Measurements from ENCODE around the gene EFCAB10. TPM values are rescaled to one million over a fixed set of nuclear protein-coding genes. Genes with fewer than 3 reads are reported as not detected.

EFCAB10 gene
- total and polyA plus RNA-seq, 2 of the 13 experiments (the other 11 are each of a cell fraction or from before 2014, with no cell fraction given) = 0.40 TPM; not detected in 1

DNA sequence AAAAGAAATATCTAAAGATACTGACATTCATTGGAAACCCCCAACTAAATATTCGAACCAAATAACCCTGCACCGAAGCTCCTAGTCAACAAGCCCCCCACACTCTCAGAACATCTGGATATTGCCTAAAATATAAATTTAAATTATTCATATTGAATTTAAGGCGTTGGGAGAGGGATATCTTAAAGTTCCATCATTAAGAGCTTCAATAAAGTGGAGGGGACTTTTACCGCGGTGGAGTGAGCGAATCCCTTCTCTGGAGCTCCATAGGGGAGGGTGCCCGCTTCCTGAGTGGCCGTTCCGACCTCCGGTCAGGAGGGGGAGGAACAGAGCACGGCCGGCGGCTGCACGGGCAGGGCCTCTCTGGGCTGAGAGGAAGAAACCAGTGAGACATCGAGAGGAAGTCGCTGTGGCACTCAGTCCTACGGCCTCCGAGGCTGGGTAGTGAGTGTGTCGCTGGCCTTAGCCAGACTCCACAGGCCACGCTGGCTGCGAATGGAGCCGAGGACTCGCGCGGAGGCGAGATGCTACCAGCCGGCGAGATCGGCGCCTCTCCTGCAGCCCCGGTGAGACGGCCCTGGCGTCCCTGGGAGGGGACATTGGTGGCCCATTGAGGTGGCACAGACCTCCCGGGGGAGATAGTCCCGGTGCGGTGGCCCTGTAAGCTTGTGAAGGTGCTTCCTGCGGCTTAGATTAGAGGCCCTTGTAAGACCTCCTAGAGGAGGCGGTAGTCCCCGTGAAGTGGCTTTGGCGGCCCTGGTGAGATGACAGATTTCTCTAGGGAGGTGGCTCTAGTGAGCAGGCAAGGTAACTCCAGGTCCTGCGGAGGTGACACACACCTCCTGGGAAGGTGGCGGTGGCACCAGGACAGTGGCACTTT is 49.3 kb downstream of the EFCAB10 start, which contains the start of gene RINT1 (continued):
- TF ChIP-seq, protein P1, sequence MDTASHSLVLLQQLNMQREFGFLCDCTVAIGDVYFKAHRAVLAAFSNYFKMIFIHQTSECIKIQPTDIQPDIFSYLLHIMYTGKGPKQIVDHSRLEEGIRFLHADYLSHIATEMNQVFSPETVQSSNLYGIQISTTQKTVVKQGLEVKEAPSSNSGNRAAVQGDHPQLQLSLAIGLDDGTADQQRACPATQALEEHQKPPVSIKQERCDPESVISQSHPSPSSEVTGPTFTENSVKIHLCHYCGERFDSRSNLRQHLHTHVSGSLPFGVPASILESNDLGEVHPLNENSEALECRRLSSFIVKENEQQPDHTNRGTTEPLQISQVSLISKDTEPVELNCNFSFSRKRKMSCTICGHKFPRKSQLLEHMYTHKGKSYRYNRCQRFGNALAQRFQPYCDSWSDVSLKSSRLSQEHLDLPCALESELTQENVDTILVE (CRISPR knock-in tag; IDR thresholded peaks at IDR 0.05) = peak; percentile 83
- TF ChIP-seq HNRNPLL (IDR thresholded peaks at IDR 0.05; ENCODE audit: low read depth, low read length, poor library complexity, severe bottlenecking) = peak; percentile 65
- TF ChIP-seq TOPORS (CRISPR knock-in tag; IDR thresholded peaks at IDR 0.05) = no peak
- TF ChIP-seq, protein P2, sequence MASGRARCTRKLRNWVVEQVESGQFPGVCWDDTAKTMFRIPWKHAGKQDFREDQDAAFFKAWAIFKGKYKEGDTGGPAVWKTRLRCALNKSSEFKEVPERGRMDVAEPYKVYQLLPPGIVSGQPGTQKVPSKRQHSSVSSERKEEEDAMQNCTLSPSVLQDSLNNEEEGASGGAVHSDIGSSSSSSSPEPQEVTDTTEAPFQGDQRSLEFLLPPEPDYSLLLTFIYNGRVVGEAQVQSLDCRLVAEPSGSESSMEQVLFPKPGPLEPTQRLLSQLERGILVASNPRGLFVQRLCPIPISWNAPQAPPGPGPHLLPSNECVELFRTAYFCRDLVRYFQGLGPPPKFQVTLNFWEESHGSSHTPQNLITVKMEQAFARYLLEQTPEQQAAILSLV (CRISPR knock-in tag; IDR thresholded peaks at IDR 0.05; ENCODE audit: borderline replicate concordance) = peak; percentile 85; the same call in 1 of the 2 replicates
- TF ChIP-seq FIP1L1 (IDR thresholded peaks at IDR 0.05; ENCODE audit: borderline replicate concordance, insufficient read depth, low read depth, low read length) = peak; percentile 78; the same call in 1 of the 2 replicates
- peak; percentile 98 for TF ChIP-seq POGZ (CRISPR knock-in tag; IDR thresholded peaks at IDR 0.05)
- no peak for TF ChIP-seq MZF1 (CRISPR knock-in tag; IDR thresholded peaks at IDR 0.05; ENCODE audit: borderline replicate concordance)
- peak; percentile 69; the same call in 1 of the 2 replicates for TF ChIP-seq MTF2 (CRISPR knock-in tag; IDR thresholded peaks at IDR 0.05; ENCODE audit: borderline replicate concordance)
- peak; percentile 90 for TF ChIP-seq ZNF501 (CRISPR knock-in tag; IDR thresholded peaks at IDR 0.05)
- TF ChIP-seq TAF1 (CRISPR knock-in tag; IDR thresholded peaks at IDR 0.05) = peak; percentile 99
- TF ChIP-seq, protein P3, sequence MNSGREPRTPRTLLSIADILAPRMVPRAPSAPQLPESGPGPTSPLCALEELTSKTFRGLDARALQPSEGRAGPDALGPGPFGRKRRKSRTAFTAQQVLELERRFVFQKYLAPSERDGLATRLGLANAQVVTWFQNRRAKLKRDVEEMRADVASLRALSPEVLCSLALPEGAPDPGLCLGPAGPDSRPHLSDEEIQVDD (CRISPR knock-in tag; IDR thresholded peaks at IDR 0.05; ENCODE audit: borderline replicate concordance) = no peak
- TF ChIP-seq, protein P4, sequence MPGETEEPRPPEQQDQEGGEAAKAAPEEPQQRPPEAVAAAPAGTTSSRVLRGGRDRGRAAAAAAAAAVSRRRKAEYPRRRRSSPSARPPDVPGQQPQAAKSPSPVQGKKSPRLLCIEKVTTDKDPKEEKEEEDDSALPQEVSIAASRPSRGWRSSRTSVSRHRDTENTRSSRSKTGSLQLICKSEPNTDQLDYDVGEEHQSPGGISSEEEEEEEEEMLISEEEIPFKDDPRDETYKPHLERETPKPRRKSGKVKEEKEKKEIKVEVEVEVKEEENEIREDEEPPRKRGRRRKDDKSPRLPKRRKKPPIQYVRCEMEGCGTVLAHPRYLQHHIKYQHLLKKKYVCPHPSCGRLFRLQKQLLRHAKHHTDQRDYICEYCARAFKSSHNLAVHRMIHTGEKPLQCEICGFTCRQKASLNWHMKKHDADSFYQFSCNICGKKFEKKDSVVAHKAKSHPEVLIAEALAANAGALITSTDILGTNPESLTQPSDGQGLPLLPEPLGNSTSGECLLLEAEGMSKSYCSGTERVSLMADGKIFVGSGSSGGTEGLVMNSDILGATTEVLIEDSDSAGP (CRISPR knock-in tag; IDR thresholded peaks at IDR 0.05; ENCODE audit: borderline replicate concordance) = peak; percentile 89
- TF ChIP-seq HNRNPUL1 (IDR thresholded peaks at IDR 0.05; ENCODE audit: low read depth, low read length) = no peak
- peak; percentile 98 for TF ChIP-seq ZMYM4 (CRISPR knock-in tag; IDR thresholded peaks at IDR 0.05)
- TF ChIP-seq ZNF83 (CRISPR knock-in tag; IDR thresholded peaks at IDR 0.05; ENCODE audit: borderline replicate concordance) = no peak
- TF ChIP-seq, protein P5, sequence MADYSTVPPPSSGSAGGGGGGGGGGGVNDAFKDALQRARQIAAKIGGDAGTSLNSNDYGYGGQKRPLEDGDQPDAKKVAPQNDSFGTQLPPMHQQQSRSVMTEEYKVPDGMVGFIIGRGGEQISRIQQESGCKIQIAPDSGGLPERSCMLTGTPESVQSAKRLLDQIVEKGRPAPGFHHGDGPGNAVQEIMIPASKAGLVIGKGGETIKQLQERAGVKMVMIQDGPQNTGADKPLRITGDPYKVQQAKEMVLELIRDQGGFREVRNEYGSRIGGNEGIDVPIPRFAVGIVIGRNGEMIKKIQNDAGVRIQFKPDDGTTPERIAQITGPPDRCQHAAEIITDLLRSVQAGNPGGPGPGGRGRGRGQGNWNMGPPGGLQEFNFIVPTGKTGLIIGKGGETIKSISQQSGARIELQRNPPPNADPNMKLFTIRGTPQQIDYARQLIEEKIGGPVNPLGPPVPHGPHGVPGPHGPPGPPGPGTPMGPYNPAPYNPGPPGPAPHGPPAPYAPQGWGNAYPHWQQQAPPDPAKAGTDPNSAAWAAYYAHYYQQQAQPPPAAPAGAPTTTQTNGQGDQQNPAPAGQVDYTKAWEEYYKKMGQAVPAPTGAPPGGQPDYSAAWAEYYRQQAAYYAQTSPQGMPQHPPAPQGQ (CRISPR knock-in tag; IDR thresholded peaks at IDR 0.05; ENCODE audit: borderline replicate concordance) = peak; percentile 94; the same call in 1 of the 2 replicates
- peak; percentile 90 for TF ChIP-seq SALL1 (CRISPR knock-in tag; IDR thresholded peaks at IDR 0.05)
- 0 out of 2 replicates have a peak, but pooled peaks have one; percentile 44 for TF ChIP-seq ZNF343 (CRISPR knock-in tag; IDR thresholded peaks at IDR 0.05)
- peak; percentile 31; the same call in 1 of the 2 replicates for TF ChIP-seq CAMTA2 (CRISPR knock-in tag; IDR thresholded peaks at IDR 0.05; ENCODE audit: borderline replicate concordance)
- no peak for TF ChIP-seq HES4 (CRISPR knock-in tag; IDR thresholded peaks at IDR 0.05; ENCODE audit: borderline replicate concordance)
- TF ChIP-seq EHMT2 (IDR thresholded peaks at IDR 0.05; ENCODE audit: borderline replicate concordance, low read depth, low read length) = no peak
- peak; percentile 54; the same call in 1 of the 2 replicates for TF ChIP-seq HCFC1 (IDR thresholded peaks at IDR 0.05; ENCODE audit: low read depth, low read length)
